Esophagus (tissue), 2 donors: ENCODE results near the gene ATP10A. TPM values are rescaled to one million over a fixed set of nuclear protein-coding genes. Genes with fewer than 3 reads are reported as not detected.

Source experiments
- H3K27ac ChIP-seq, 2 donors: one replicate each; pipeline ENCODE4 v1.5.1; 2013; ENCODE audit warnings: low read depth in 2 of 2, mild to moderate bottlenecking in 2 of 2, inconsistent platforms in 1 of 2, low read length in 1 of 2, moderate library complexity in 1 of 2
- H3K27me3 ChIP-seq, 2 donors: one replicate each; pipeline ENCODE4 v1.6.1; 2013; ENCODE audit warnings: low read length in 2 of 2, control low read depth in 1 of 2, mild to moderate bottlenecking in 1 of 2; ENCODE audit not compliant: insufficient read depth in 2 of 2, control insufficient read depth in 1 of 2
- H3K36me3 ChIP-seq, 2 donors: one replicate each; pipeline ENCODE4 v1.6.1; 2013; ENCODE audit warnings: low read length in 1 of 2; ENCODE audit not compliant: control insufficient read depth in 2 of 2, insufficient read depth in 2 of 2
- H3K4me1 ChIP-seq, 2 donors: one replicate each; pipeline ENCODE4 v1.6.1; 2013; ENCODE audit warnings: low read length in 1 of 2; ENCODE audit not compliant: control insufficient read depth in 2 of 2, insufficient read depth in 2 of 2
- H3K4me3 ChIP-seq, 2 donors: one replicate each; pipeline ENCODE4 v1.5.1; 2013; ENCODE audit warnings: low read length in 2 of 2, mild to moderate bottlenecking in 2 of 2, low read depth in 1 of 2, moderate library complexity in 1 of 2
- H3K9me3 ChIP-seq, 2 donors: one replicate each; pipeline ENCODE4 v1.6.1; 2013; ENCODE audit warnings: mild to moderate bottlenecking in 2 of 2, low read depth in 1 of 2, low read length in 1 of 2, moderate library complexity in 1 of 2; ENCODE audit not compliant: control insufficient read depth in 2 of 2, insufficient read depth in 1 of 2
- WGBS, 2 donors: extraction: QIAGEN DNeasy Blood & Tissue Kit; methylation state at CpG; one replicate each; pipeline ENCODE4 v1.1.7; 2013; 5-methylcytosine and 5-hydroxymethylcytosine counted together
- polyA plus RNA-seq, 2 donors: library from polyadenylated mRNA; stranded (reverse); fragments of 200-250 nt; gene quantifications; one replicate each; pipeline ENCODE4 v1.2.3, GENCODE V29; 2013
- donor health status: healthy with polysubstance abuse.
- donor health status: Bipolar disorder and iron deficiency.

The ATP10A gene
- polyA plus RNA-seq, 2 donors: 0.79 to 0.86 TPM

DNA sequence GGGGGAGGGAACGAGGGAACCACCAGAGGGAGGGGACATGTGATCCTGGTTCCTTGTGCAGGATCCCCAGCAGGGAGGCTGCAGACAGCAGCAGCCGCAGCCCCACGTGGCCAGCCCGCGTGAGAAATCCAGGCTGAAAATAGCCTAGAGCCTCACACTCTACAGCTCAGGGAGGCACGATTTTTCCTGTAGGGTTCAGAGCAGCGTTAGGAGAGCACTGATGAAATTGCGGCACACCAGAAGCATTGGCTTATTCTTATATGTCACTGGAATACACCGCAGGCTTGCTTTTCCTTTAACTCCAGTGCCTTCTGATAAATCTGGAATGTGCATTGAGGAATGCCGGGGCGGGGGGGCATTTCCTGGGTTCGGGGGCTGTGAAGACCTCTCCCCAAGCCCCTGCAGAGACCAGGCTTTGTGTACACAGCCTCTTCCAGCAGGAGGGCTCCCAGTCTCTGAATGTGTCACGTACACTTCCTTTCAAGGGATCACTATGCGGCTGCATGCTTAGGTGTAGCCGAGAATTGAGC is 193.0 kb downstream of the ATP10A start:
- WGBS, 2 donors: 7% methylated on average over 15 of the region's 15 CpGs
- Histone ChIP-seq H3K4me1 (peaks cover 6% of the 10 kb centered on the region in 2 donors), H3K4me3 (no peak overlapping the region), H3K9me3 (no peaks in the 10 kb centered on the region), H3K27me3 (no peaks in the 10 kb centered on the region), H3K27ac (peak overlapping the region; percentile 9 to 24), H3K36me3 (no peaks in the 10 kb centered on the region)

- Histone ChIP-seq H3K27ac (no peak overlapping the region), H3K9me3 (no peaks in the 10 kb centered on the region), H3K4me3 (no peak overlapping the region), H3K4me1 (peaks cover 3% of the 10 kb centered on the region in 2 donors), H3K36me3 (no peaks in the 10 kb centered on the region), H3K27me3 (no peaks in the 10 kb centered on the region)
- WGBS, 2 donors: 48 to 55% methylated on average over 4 of the region's 4 CpGs
Observed at GRCh38 chr15:25668901-25669300, 194.2 kb downstream of the ATP10A start.

DNA sequence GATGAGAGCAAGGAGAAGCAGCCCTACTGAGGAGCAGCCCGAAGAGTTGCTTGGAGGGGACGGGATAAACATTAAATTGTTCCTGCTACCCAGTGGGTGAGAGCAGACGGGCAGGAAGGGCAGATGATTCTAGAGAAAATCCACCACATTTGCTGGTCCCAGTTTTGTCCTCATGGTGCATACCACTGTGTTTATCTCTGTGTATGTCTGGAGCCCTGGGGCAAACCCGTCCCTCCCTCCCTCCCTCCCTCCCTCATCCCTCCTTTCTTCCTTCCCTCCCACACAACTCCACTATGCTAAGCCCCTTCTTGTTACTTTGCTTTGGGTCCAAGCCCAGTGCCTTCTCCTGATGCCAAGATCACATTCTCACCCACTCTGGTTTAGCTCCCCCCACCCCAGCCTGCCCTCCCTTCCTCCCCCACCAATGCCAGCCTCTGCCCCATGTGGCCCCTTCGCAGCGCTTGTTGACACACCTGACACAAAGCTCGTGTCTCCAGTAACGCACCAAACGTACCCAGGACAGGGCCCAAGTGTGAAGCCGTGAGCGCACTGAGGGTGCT is 194.8 kb downstream of the ATP10A start:
- no peaks in the 10 kb centered on the region for H3K36me3 ChIP-seq
- H3K27ac ChIP-seq: no peak overlapping the region
- H3K4me1 ChIP-seq: no peaks in the 10 kb centered on the region
- no peak overlapping the region for H3K4me3 ChIP-seq
- WGBS, 2 donors: 58 to 66% methylated on average over 11 of the region's 11 CpGs
- no peaks in the 10 kb centered on the region for H3K27me3 ChIP-seq
- no peaks in the 10 kb centered on the region for H3K9me3 ChIP-seq

DNA sequence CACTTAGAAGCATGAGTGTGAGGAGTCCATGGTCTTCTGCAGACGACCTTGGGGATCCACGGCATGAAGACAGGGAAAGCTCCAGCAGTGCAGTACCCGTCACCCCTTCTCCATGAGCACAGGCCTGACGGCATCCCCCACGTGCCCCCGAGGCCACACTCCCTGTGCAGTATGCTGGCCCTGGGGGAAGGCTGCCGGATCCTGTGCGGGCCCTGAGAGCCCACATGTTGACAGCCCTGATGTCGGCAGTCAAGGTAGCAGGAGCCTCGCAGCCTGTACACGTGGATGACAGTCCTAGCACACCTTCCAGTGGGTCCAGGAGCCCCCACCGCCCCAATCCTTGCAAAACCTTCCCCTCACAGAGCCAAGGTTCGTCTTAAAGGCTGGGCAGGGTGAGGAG is 195.3 kb downstream of the ATP10A start:
- Histone ChIP-seq H3K36me3 (no peaks in the 10 kb centered on the region), H3K4me3 (no peak overlapping the region), H3K4me1 (no peaks in the 10 kb centered on the region), H3K27me3 (no peaks in the 10 kb centered on the region), H3K9me3 (no peaks in the 10 kb centered on the region), H3K27ac (no peak overlapping the region)
- 76 to 81% methylated on average over 13 of the region's 13 CpGs for WGBS, 2 donors

DNA sequence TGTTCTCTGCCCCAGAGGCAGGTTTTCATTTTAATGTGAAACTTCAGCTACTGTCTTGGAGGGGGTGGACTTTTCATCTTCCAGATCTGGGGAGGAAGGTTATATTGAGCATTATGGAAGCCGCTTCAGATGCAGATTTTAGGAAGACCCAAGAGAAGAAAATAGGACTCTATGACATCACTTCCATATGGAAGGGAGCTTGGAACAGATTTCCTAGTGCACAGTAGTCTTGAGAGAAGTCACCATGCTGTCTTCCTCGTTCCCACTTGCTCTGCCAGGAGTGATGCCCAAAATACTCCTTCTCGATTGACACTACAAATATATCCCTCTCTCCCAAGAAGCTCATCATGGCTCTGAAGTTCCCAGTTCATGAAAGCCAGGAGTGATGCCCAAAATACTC is 197.2 kb downstream of the ATP10A start:
- whole genome bisulfite sequencing, 2 donors: 84 to 89% methylated on average over 3 of the region's 3 CpGs
- H3K4me3 ChIP-seq: no peak overlapping the region
- no peaks in the 10 kb centered on the region for H3K9me3 ChIP-seq
- H3K36me3 ChIP-seq: no peaks in the 10 kb centered on the region
- H3K4me1 ChIP-seq: no peaks in the 10 kb centered on the region
- H3K27me3 ChIP-seq: no peaks in the 10 kb centered on the region
- H3K27ac ChIP-seq: no peak overlapping the region

- Histone ChIP-seq H3K36me3 (no peaks in the 10 kb centered on the region), H3K27ac (no peak overlapping the region), H3K27me3 (no peaks in the 10 kb centered on the region), H3K4me3 (no peak overlapping the region), H3K9me3 (no peaks in the 10 kb centered on the region), H3K4me1 (no peaks in the 10 kb centered on the region)
- WGBS, 2 donors: 37% methylated on average over 5 of the region's 5 CpGs
Observed at GRCh38 chr15:25664761-25665160, 198.4 kb downstream of the ATP10A start.

GRCh38 chr15:25663515-25663914 is 199.6 kb downstream of the ATP10A start:
- no peaks in the 10 kb centered on the region for H3K9me3 ChIP-seq
- H3K4me3 ChIP-seq: no peak overlapping the region
- H3K4me1 ChIP-seq: no peaks in the 10 kb centered on the region
- H3K27ac ChIP-seq: no peak overlapping the region
- 84 to 85% methylated on average over 5 of the region's 5 CpGs for WGBS, 2 donors
- H3K27me3 ChIP-seq: no peaks in the 10 kb centered on the region
- no peaks in the 10 kb centered on the region for H3K36me3 ChIP-seq

DNA sequence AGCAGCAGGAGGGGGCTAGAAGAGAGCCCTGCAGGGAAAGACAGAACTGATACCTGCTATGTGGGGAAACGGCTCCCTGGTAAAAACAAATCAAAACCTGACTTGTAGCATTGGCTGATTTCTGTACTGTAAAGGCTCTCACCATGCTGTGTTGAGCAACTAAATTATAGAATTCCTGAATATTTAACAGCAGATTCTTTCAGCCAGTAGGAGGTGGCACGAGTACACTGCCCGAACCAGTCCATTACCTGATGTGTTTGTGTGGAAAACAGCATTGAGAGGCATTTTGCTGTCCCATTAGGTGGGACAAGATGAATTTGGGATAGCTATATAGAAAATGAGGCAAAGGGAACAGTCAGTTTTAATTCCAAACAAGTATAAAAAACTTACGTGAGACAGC is 201.2 kb downstream of the ATP10A start:
- no peak overlapping the region for H3K4me3 ChIP-seq
- no peaks in the 10 kb centered on the region for H3K27me3 ChIP-seq
- no peaks in the 10 kb centered on the region for H3K9me3 ChIP-seq
- no peaks in the 10 kb centered on the region for H3K4me1 ChIP-seq
- no peaks in the 10 kb centered on the region for H3K36me3 ChIP-seq
- H3K27ac ChIP-seq: no peak overlapping the region
- WGBS, 2 donors: 60 to 61% methylated on average over 4 of the region's 4 CpGs

DNA sequence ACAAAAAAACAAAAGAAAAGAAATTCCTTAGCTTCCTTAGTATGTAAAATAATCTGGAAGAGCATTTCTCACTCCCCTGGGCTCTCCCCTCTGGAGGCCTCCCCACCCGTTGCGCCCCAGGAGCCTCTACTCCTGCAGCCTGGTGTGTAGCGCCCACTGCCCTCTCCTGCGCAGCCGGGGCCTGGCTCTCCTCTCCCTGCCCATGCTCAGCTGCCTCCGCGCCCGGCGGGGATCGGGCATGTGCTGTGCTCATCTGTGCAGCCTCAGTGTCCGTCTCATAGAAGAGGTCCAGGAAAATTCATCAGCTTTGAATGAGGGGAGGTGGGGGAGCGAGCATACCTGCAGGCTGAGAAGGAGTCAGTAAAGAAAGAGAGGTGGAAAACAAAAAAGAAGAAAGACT is 203.9 kb downstream of the ATP10A start:
- H3K27ac ChIP-seq: no peak overlapping the region
- H3K27me3 ChIP-seq: no peaks in the 10 kb centered on the region
- WGBS, 2 donors: 94 to 98% methylated on average over 12 of the region's 12 CpGs
- no peaks in the 10 kb centered on the region for H3K9me3 ChIP-seq
- H3K4me1 ChIP-seq: no peaks in the 10 kb centered on the region
- H3K4me3 ChIP-seq: no peak overlapping the region
- H3K36me3 ChIP-seq: no peaks in the 10 kb centered on the region

DNA sequence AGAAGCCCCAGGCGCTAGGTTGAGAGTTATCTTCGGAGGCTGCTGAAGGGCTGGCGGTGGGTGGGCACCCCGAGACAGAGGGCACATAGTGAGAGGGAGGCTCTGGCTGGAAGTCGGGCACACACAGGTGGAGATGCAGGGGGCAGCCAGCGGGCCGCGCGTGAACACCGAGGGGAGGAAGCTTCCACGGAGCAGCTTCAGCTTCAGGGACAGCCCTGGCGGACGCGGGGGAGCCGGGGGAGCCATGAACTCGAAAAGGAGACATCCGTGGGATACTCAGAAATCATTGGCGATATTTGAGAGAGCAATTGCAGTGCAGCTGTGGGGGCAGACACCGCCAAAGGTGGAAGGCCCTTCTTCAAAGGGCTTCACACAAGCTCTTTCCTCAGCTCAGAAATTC is 204.6 kb downstream of the ATP10A start:
- no peaks in the 10 kb centered on the region for H3K36me3 ChIP-seq
- H3K9me3 ChIP-seq: no peaks in the 10 kb centered on the region
- H3K4me3 ChIP-seq: no peak overlapping the region
- WGBS, 2 donors: 93 to 96% methylated on average over 19 of the region's 19 CpGs
- no peak overlapping the region for H3K27ac ChIP-seq
- H3K4me1 ChIP-seq: no peaks in the 10 kb centered on the region
- no peaks in the 10 kb centered on the region for H3K27me3 ChIP-seq
